Neural progenitor cell (in vitro differentiated cells): ENCODE measurements around the gene DEPDC7. TPM values are rescaled to one million over a fixed set of nuclear protein-coding genes. Genes with fewer than 3 reads are reported as not detected.

ENCODE experiments used
- DNase-seq: peaks from one replicate; pipeline ENCODE4 v3.0.0-alpha.2; 2016; ENCODE audit warnings: low spot score
- H2AFZ ChIP-seq: fragments of 200-600 bp; sonication (generic); replicated peaks from 2 replicates; pipeline ENCODE4 v1.6.1; 2016; ENCODE audit warnings: antibody characterized with exemption
- H3F3A ChIP-seq: fragments of 200-600 bp; sonication (generic); 2 replicates; pipeline ENCODE4 v1.6.1; 2016; ENCODE audit warnings: antibody characterized with exemption, low read depth
- H3K27ac ChIP-seq: fragments of 200-600 bp; sonication (generic); 2 replicates; pipeline ENCODE4 v1.5.1; 2016; ENCODE audit warnings: mild to moderate bottlenecking
- H3K27me3 ChIP-seq: fragments of 200-600 bp; sonication (generic); 2 replicates; pipeline ENCODE4 v1.6.1; 2016; ENCODE audit warnings: mild to moderate bottlenecking, moderate library complexity
- H3K36me3 ChIP-seq: fragments of 200-600 bp; sonication (generic); 2 replicates; pipeline ENCODE4 v1.5.1; 2016
- H3K4me1 ChIP-seq: fragments of 200-600 bp; sonication (generic); 2 replicates; pipeline ENCODE4 v1.6.1; 2016; ENCODE audit warnings: mixed run types
- H3K4me2 ChIP-seq: fragments of 200-600 bp; sonication (generic); 2 replicates; pipeline ENCODE4 v1.6.1; 2016
- H3K4me3 ChIP-seq: fragments of 200-600 bp; sonication (generic); 2 replicates; pipeline ENCODE4 v1.5.1; 2016
- H3K79me2 ChIP-seq: fragments of 200-600 bp; sonication (generic); 2 replicates; pipeline ENCODE4 v1.6.1; 2016; ENCODE audit warnings: low read depth
- H3K9ac ChIP-seq: fragments of 200-600 bp; sonication (generic); 2 replicates; pipeline ENCODE4 v1.6.1; 2016
- H3K9me3 ChIP-seq: fragments of 200-600 bp; sonication (generic); 2 replicates; pipeline ENCODE4 v1.5.1; 2016; ENCODE audit warnings: low read depth
- H4K20me1 ChIP-seq: fragments of 200-600 bp; sonication (generic); 2 replicates; pipeline ENCODE4 v1.6.1; 2016; ENCODE audit warnings: low read depth
- H3K27ac Mint-ChIP-seq: 3 replicates; pipeline ENCODE4 v1.8.0; 2021; ENCODE audit warnings: mixed read lengths
- H3K27me3 Mint-ChIP-seq: 2 replicates; pipeline ENCODE4 v1.8.0; 2022; ENCODE audit warnings: low read depth, mild to moderate bottlenecking, inconsistent platforms, moderate library complexity, mixed read lengths; ENCODE audit not compliant: insufficient read depth
- H3K36me3 Mint-ChIP-seq: 3 replicates; pipeline ENCODE4 v1.8.0; 2021; ENCODE audit warnings: mixed read lengths
- H3K4me1 Mint-ChIP-seq: 3 replicates; pipeline ENCODE4 v1.8.0; 2021; ENCODE audit warnings: mixed read lengths
- H3K4me3 Mint-ChIP-seq: 3 replicates; pipeline ENCODE4 v1.8.0; 2021; ENCODE audit warnings: mild to moderate bottlenecking, moderate library complexity, mixed read lengths
- H3K9me3 Mint-ChIP-seq: 3 replicates; pipeline ENCODE4 v1.8.0; 2020; ENCODE audit warnings: mixed read lengths
- CTCF ChIP-seq: fragments of 200-600 bp; sonication (generic); IDR thresholded peaks from 2 replicates; pipeline ENCODE4 v1.5.1; 2017; ENCODE audit warnings: antibody characterized with exemption, mild to moderate bottlenecking
- EZH2 ChIP-seq: fragments of 200-600 bp; sonication (generic); IDR thresholded peaks from 2 replicates; pipeline ENCODE4 v1.6.1; 2017; ENCODE audit warnings: antibody characterized with exemption, mild to moderate bottlenecking, moderate library complexity
- EZH2phosphoT487 ChIP-seq: fragments of 200-600 bp; sonication (generic); IDR thresholded peaks from 2 replicates; pipeline ENCODE4 v1.6.1; 2017; ENCODE audit warnings: antibody characterized with exemption
- total RNA-seq: library from RNA; depleted of rRNA; stranded (reverse); fragments of >200 nt; gene quantifications from 2 replicates; pipeline ENCODE4 v1.2.3, GENCODE V29; 2015; ENCODE audit warnings: low replicate concordance

DEPDC7 gene
- total RNA-seq, 1 donor from 2014 or later = 0.39 TPM

GRCh38 chr11:33033493-33033892 lies 17.8 kb downstream of the DEPDC7 start:
- Histone ChIP-seq H3K4me1 (no peaks in the 10 kb centered on the region), H3K9me3 (no peaks in the 10 kb centered on the region), H2AFZ (no peak overlapping the region), H3K27me3 (no peaks in the 10 kb centered on the region), H3K4me2 (no peak overlapping the region), H3K79me2 (no peaks in the 10 kb centered on the region), H3K36me3 (no peaks in the 10 kb centered on the region), H3K4me3 (no peak overlapping the region), H3K9ac (no peak overlapping the region), H3F3A (no peaks in the 10 kb centered on the region), H4K20me1 (no peaks in the 10 kb centered on the region), H3K27ac (no peak overlapping the region)
- no peak for TF ChIP-seq CTCF
- no peak for TF ChIP-seq EZH2
- TF ChIP-seq EZH2phosphoT487 = no peak
- no peaks in the 10 kb centered on the region for H3K4me1 Mint-ChIP-seq
- H3K9me3 Mint-ChIP-seq = no peaks in the 10 kb centered on the region
- H3K36me3 Mint-ChIP-seq = peaks cover 4% of the 10 kb centered on the region
- no peak overlapping the region for H3K4me3 Mint-ChIP-seq
- DNase-seq = no peak
- peaks cover 2% of the 10 kb centered on the region for H3K27me3 Mint-ChIP-seq
- no peak overlapping the region for H3K27ac Mint-ChIP-seq

- Histone ChIP-seq H3F3A (peaks cover 10% of the 10 kb centered on the region), H3K4me1 (peaks cover under 1% of the 10 kb centered on the region), H3K27ac (no peak overlapping the region), H3K27me3 (no peaks in the 10 kb centered on the region), H3K4me2 (no peak overlapping the region), H3K36me3 (no peaks in the 10 kb centered on the region), H3K9me3 (no peaks in the 10 kb centered on the region), H3K79me2 (no peaks in the 10 kb centered on the region), H3K9ac (no peak overlapping the region), H3K4me3 (no peak overlapping the region), H2AFZ (no peak overlapping the region), H4K20me1 (no peaks in the 10 kb centered on the region)
- no peaks in the 10 kb centered on the region for H3K4me1 Mint-ChIP-seq
- TF ChIP-seq EZH2 (no peak), EZH2phosphoT487 (no peak), CTCF (no peak)
- no peak overlapping the region for H3K4me3 Mint-ChIP-seq
- H3K27ac Mint-ChIP-seq = no peak overlapping the region
- H3K36me3 Mint-ChIP-seq = peaks cover 4% of the 10 kb centered on the region
- DNase-seq = no peak
- no peaks in the 10 kb centered on the region for H3K9me3 Mint-ChIP-seq
- peaks cover 4% of the 10 kb centered on the region for H3K27me3 Mint-ChIP-seq
Observed at GRCh38 chr11:33035011-33035410, 19.3 kb downstream of the DEPDC7 start.

GRCh38 chr11:33039274-33040032 lies 23.8 kb downstream of the DEPDC7 start, which contains the start of gene TCP11L1:
Gene TCP11L1 (plus strand): TSS chr11:33039572. CDS start chr11:33043774, 4,202 bp downstream.
- H2AFZ ChIP-seq = peak within 1 kb of the TSS; percentile 97
- H3K4me1 ChIP-seq = peaks cover 13% of the 10 kb centered on the region
- H3K36me3 Mint-ChIP-seq = peaks cover 9% of the 10 kb centered on the region
- H3K9ac ChIP-seq = peak within 1 kb of the TSS; percentile 63
- H3K27me3 Mint-ChIP-seq = peaks cover 5% of the 10 kb centered on the region
- H3K9me3 ChIP-seq = no peaks in the 10 kb centered on the region
- H3K4me3 Mint-ChIP-seq = peak within 1 kb of the TSS; percentile 93
- peak within 1 kb of the TSS; percentile 99 for H3K27ac Mint-ChIP-seq
- H3K79me2 ChIP-seq = peaks cover 3% of the 10 kb centered on the region
- TF ChIP-seq CTCF (no peak), EZH2 (peak; percentile 37)
- no peaks in the 10 kb centered on the region for H3K36me3 ChIP-seq
- peaks cover 7% of the 10 kb centered on the region for H4K20me1 ChIP-seq
- no peaks in the 10 kb centered on the region for H3K9me3 Mint-ChIP-seq
- H3K27ac ChIP-seq = peak within 1 kb of the TSS; percentile 95
- peaks cover 21% of the 10 kb centered on the region for H3F3A ChIP-seq
- H3K4me3 ChIP-seq = peak within 1 kb of the TSS; percentile 81
- peak within 1 kb of the TSS; percentile 93 for H3K4me2 ChIP-seq
- H3K27me3 ChIP-seq = peaks cover 8% of the 10 kb centered on the region
- H3K4me1 Mint-ChIP-seq = peaks cover 15% of the 10 kb centered on the region
- peak; percentile 96 for DNase-seq
